ENCODE results near the gene BMPR1A.

GRCh38 chr10:86763404-86763803, 7.0 kb downstream of the BMPR1A start:
- TF ChIP-seq CTCF (IDR thresholded peaks at IDR 0.05): no peak
- no peak for TF ChIP-seq POLR2A (IDR thresholded peaks at IDR 0.05)
